Astrocyte (in vitro differentiated cells and primary cell): Measurements from ENCODE around the gene METTL9. TPM values are rescaled to one million over a fixed set of nuclear protein-coding genes. Genes with fewer than 3 reads are reported as not detected.

Experiments used
- DNase-seq: peaks from one replicate; pipeline ENCODE4 v3.0.0-alpha.2; 2010; ENCODE audit warnings: low read depth
- FAIRE-seq: peaks from 2 replicates; lab custom pipeline; 2011; peaks lifted over from hg19 to GRCh38; lab: Jason Lieb, UNC
- H2AFZ ChIP-seq: 2 replicates; pipeline ENCODE4 v1.6.0; 2012; ENCODE audit warnings: low read depth, low read length, inconsistent platforms
- H3K27ac ChIP-seq: 2 replicates; pipeline ENCODE4 v1.5.1; 2011; ENCODE audit warnings: low read depth, low read length, inconsistent platforms
- H3K27me3 ChIP-seq: 2 replicates; pipeline ENCODE4 v1.6.0; 2011; ENCODE audit warnings: low read length, inconsistent platforms; ENCODE audit not compliant: insufficient read depth
- H3K36me3 ChIP-seq: 2 replicates; pipeline ENCODE4 v1.5.1; 2011; ENCODE audit warnings: low read length, inconsistent platforms; ENCODE audit not compliant: insufficient read depth
- H3K4me1 ChIP-seq: 2 replicates; pipeline ENCODE4 v1.5.1; 2011; ENCODE audit warnings: low read length, inconsistent platforms; ENCODE audit not compliant: insufficient read depth
- H3K4me2 ChIP-seq: 2 replicates; pipeline ENCODE4 v1.6.0; 2012; ENCODE audit warnings: low read length, inconsistent platforms
- H3K4me3 ChIP-seq: 2 replicates; pipeline ENCODE4 v1.5.1; 2011; ENCODE audit warnings: low read depth, mild to moderate bottlenecking, low read length, inconsistent platforms; ENCODE audit not compliant: insufficient read depth
- H3K79me2 ChIP-seq: 2 replicates; pipeline ENCODE4 v1.6.0; 2012; ENCODE audit warnings: mild to moderate bottlenecking, low read length, inconsistent platforms; ENCODE audit not compliant: insufficient read depth
- H3K9ac ChIP-seq: 2 replicates; pipeline ENCODE4 v1.6.0; 2012; ENCODE audit warnings: mild to moderate bottlenecking, low read length, inconsistent platforms
- H3K9me3 ChIP-seq: 2 replicates; pipeline ENCODE4 v1.5.1; 2012; ENCODE audit warnings: low read depth, mild to moderate bottlenecking, low read length, inconsistent platforms; ENCODE audit not compliant: insufficient read depth
- H4K20me1 ChIP-seq: 2 replicates; pipeline ENCODE4 v1.6.0; 2012; ENCODE audit warnings: low read length, inconsistent platforms; ENCODE audit not compliant: insufficient read depth
- H3K27ac Mint-ChIP-seq: one replicate; pipeline ENCODE4 v1.8.0; 2021; ENCODE audit warnings: mild to moderate bottlenecking, mixed read lengths; ENCODE audit not compliant: unreplicated experiment
- H3K27me3 Mint-ChIP-seq: one replicate; pipeline ENCODE4 v1.8.0; 2021; ENCODE audit warnings: low read depth, mixed read lengths; ENCODE audit not compliant: unreplicated experiment
- H3K36me3 Mint-ChIP-seq: one replicate; pipeline ENCODE4 v1.8.0; 2021; ENCODE audit warnings: low read depth, mixed read lengths; ENCODE audit not compliant: unreplicated experiment
- H3K4me1 Mint-ChIP-seq: one replicate; pipeline ENCODE4 v1.8.0; 2021; ENCODE audit warnings: low read depth, mixed read lengths; ENCODE audit not compliant: unreplicated experiment
- H3K4me3 Mint-ChIP-seq: one replicate; pipeline ENCODE4 v1.8.0; 2021; ENCODE audit warnings: mild to moderate bottlenecking, moderate library complexity, mixed read lengths; ENCODE audit not compliant: unreplicated experiment
- H3K9me3 Mint-ChIP-seq: one replicate; pipeline ENCODE4 v1.8.0; 2021; ENCODE audit warnings: mild to moderate bottlenecking, mixed read lengths; ENCODE audit not compliant: unreplicated experiment
- CTCF ChIP-seq: IDR thresholded peaks from 2 replicates; pipeline ENCODE4 v1.5.1; 2011; ENCODE audit warnings: low read depth, mild to moderate bottlenecking, inconsistent platforms, low read length, moderate library complexity; ENCODE audit not compliant: insufficient read depth
- EZH2 ChIP-seq: IDR thresholded peaks from 2 replicates; pipeline ENCODE4 v1.6.1; 2012; ENCODE audit warnings: mild to moderate bottlenecking, low read length, inconsistent platforms; ENCODE audit not compliant: insufficient read depth
- total RNA-seq: library from RNA; stranded (reverse); gene quantifications from 2 replicates; pipeline ENCODE4 v1.2.1, GENCODE V29; 2021

The METTL9 gene
- total RNA-seq, 1 donor from 2014 or later: 88.1 TPM

GRCh38 chr16:21694609-21695008 lies 95.2 kb downstream of the METTL9 start:
- no peak overlapping the region for H3K4me3 ChIP-seq
- H3K9me3 Mint-ChIP-seq: peaks cover 2% of the 10 kb centered on the region
- no peak for DNase-seq

GRCh38 chr16:21697032-21697431 lies 97.7 kb downstream of the METTL9 start:
- no peaks in the 10 kb centered on the region for H3K79me2 ChIP-seq
- DNase-seq: no peak
- Mint-ChIP-seq H3K4me1 (no peaks in the 10 kb centered on the region), H3K36me3 (no peaks in the 10 kb centered on the region), H3K9me3 (no peaks in the 10 kb centered on the region), H3K4me3 (no peak overlapping the region), H3K27me3 (peaks cover 5% of the 10 kb centered on the region), H3K27ac (no peak overlapping the region)
- H3K4me3 ChIP-seq: no peak overlapping the region
- H3K36me3 ChIP-seq: no peaks in the 10 kb centered on the region
- no peak overlapping the region for H3K9ac ChIP-seq
- H3K4me2 ChIP-seq: no peak overlapping the region
- no peaks in the 10 kb centered on the region for H3K4me1 ChIP-seq
- no peaks in the 10 kb centered on the region for H4K20me1 ChIP-seq
- no peak for TF ChIP-seq EZH2
- no peak for TF ChIP-seq CTCF
- H3K27ac ChIP-seq: no peak overlapping the region
- H3K27me3 ChIP-seq: no peaks in the 10 kb centered on the region
- no peaks in the 10 kb centered on the region for H3K9me3 ChIP-seq
- FAIRE-seq: no peak
- no peak overlapping the region for H2AFZ ChIP-seq

More at GRCh38 chr16:21694609-21695008, 95.2 kb downstream of the METTL9 start:
- H4K20me1 ChIP-seq: no peaks in the 10 kb centered on the region
- H3K27ac Mint-ChIP-seq: no peak overlapping the region
- no peaks in the 10 kb centered on the region for H3K36me3 ChIP-seq
- H3K4me2 ChIP-seq: no peak overlapping the region
- H2AFZ ChIP-seq: no peak overlapping the region
- no peaks in the 10 kb centered on the region for H3K27me3 ChIP-seq
- H3K79me2 ChIP-seq: no peaks in the 10 kb centered on the region
- H3K27me3 Mint-ChIP-seq: peaks cover 5% of the 10 kb centered on the region
- no peaks in the 10 kb centered on the region for H3K4me1 Mint-ChIP-seq
- no peaks in the 10 kb centered on the region for H3K4me1 ChIP-seq
- no peaks in the 10 kb centered on the region for H3K36me3 Mint-ChIP-seq
- FAIRE-seq: no peak
- H3K4me3 Mint-ChIP-seq: no peak overlapping the region
- TF ChIP-seq CTCF: no peak
- TF ChIP-seq EZH2: no peak
- no peaks in the 10 kb centered on the region for H3K9me3 ChIP-seq
- no peak overlapping the region for H3K27ac ChIP-seq
- no peak overlapping the region for H3K9ac ChIP-seq

GRCh38 chr16:21698169-21699032 lies 99.0 kb downstream of the METTL9 start:
- FAIRE-seq: no peak

More at GRCh38 chr16:21698169-21699032, 99.0 kb downstream of the METTL9 start:
- Mint-ChIP-seq H3K36me3 (no peaks in the 10 kb centered on the region), H3K4me1 (no peaks in the 10 kb centered on the region), H3K27ac (no peak overlapping the region), H3K9me3 (no peaks in the 10 kb centered on the region), H3K27me3 (peaks cover 5% of the 10 kb centered on the region), H3K4me3 (no peak overlapping the region)
- H3K4me2 ChIP-seq: no peak overlapping the region
- no peaks in the 10 kb centered on the region for H3K79me2 ChIP-seq
- no peak for DNase-seq
- no peaks in the 10 kb centered on the region for H3K27me3 ChIP-seq
- TF ChIP-seq CTCF: no peak
- no peak for TF ChIP-seq EZH2
- H3K27ac ChIP-seq: no peak overlapping the region
- no peak overlapping the region for H2AFZ ChIP-seq
- H3K9me3 ChIP-seq: no peaks in the 10 kb centered on the region
- no peak overlapping the region for H3K4me3 ChIP-seq
- H3K36me3 ChIP-seq: no peaks in the 10 kb centered on the region
- H3K9ac ChIP-seq: no peak overlapping the region
- H4K20me1 ChIP-seq: no peaks in the 10 kb centered on the region
- no peaks in the 10 kb centered on the region for H3K4me1 ChIP-seq
